T-helper 2 cell (primary cell): ENCODE results near the gene FGFBP2.

ENCODE experiments used
- DNase-seq, 5 experiments: peaks; one replicate each; pipeline versions ENCODE4 v3.0.0 to v3.0.0-alpha.2; 2012 to 2022

The FGFBP2 gene

GRCh38 chr4:15965325-15965724, 2.4 kb upstream of the FGFBP2 start:
- no peak for DNase-seq

GRCh38 chr4:15964159-15964558, 1.2 kb upstream of the FGFBP2 start:
- DNase-seq: no peak

DNA sequence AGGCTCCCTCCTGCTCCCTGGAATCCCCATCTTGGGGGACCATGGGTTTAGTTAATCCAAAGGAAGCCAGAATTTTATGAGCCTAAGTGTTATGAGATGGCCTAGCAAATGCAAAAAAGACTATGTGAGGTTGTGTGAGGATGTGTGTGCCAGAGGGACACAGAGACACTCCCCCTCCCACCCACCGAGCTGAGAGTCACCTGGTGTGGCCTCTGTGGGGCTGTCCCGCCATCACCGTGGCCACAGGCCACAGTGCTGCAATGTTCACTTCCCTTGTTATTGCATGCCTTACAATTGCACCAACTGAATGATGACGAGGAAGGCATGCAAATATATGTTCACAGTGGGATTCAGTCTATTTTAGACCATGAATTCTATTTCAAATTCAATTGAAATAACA, 601 bp upstream of the FGFBP2 start:
- DNase-seq: peak in 2 of 5 experiments; percentile 46 to 49

- DNase-seq: peak in 1 of 5 experiments; percentile 41
Measured at GRCh38 chr4:15961781-15962510, 1.0 kb downstream of the FGFBP2 start.

GRCh38 chr4:15958562-15958961, 4.4 kb downstream of the FGFBP2 start:
- DNase-seq: no peak

GRCh38 chr4:15956179-15956850, 6.7 kb downstream of the FGFBP2 start:
- peak; percentile 12 to 70 (median 56) for DNase-seq

DNA sequence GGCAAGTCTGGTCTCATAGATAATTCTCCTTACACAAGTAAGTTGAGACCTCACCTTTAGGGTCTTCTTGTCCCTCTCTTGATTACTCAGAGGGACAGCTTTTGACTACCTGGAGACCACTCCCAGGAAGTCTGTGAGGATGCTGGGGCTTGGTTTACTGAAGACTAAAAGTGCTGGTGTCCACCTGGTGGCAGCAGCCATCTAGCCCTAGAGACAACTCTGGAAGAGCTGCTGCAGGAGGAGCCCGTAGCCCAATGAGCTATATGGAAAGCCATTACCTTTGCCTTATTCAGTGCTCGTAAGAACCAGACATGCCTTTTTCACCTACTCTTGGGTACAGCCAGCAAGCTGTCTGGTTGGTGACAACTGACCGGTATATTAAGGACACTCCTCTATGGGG, 7.3 kb downstream of the FGFBP2 start:
- DNase-seq: no peak

DNA sequence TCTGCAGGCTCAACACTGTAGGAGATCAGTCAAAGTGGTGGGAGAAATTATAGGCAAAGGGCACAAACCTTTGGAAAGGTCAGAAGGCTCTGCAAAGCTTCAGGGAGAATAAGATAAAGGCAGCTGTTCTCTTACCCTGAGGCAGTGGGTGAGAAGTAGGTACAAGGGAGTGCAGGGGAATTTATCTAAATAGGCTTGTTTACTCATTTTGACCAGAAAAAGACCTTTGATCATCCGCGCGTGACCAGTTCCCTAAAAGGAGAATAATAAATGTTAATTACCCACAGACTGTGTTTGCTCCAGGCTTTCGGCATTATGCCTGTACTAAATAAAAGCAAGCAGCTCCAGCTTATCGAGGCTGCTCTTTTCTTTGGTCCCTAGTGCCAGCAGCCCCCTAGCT, 9.3 kb downstream of the FGFBP2 start:
- DNase-seq: no peak

DNA sequence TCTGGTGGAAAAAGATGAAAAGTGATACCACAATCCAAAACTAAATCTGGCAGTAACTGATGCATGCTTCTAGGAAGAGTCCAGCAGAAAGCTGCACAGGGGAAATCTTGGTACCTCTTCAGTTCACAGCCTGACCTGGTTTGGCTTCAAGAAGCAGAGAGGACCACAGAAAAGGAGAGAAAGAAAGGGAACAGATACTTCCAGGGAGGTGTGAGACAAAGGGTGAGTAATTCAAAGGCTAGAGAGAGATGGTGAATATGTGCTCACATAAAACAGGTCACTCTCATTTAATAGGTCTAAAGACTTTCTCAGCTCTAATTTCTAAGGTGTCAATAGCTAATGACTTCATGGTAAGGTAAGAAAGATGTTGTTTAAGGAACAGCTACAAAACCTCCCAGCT, 11.2 kb downstream of the FGFBP2 start:
- DNase-seq: no peak

DNA sequence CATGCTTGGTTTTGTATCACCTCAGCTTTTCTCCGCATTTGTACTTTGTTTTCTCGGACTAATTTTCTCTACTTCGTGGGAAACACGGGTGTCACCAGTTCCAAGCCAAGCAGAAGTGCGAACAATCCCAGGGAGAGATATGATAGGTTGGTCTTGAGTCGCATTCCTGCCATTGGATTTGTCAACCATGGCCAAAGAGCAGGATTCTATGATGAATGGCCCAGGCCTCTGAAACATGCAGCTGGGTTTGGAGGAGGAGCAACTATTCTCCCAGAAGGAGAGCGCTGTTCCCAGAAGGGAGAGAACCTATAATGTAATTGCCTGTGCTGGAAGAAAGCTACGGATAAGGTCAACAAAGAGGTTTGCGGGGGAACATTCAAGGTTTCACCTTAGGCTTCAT, 14.1 kb downstream of the FGFBP2 start:
- no peak for DNase-seq

DNA sequence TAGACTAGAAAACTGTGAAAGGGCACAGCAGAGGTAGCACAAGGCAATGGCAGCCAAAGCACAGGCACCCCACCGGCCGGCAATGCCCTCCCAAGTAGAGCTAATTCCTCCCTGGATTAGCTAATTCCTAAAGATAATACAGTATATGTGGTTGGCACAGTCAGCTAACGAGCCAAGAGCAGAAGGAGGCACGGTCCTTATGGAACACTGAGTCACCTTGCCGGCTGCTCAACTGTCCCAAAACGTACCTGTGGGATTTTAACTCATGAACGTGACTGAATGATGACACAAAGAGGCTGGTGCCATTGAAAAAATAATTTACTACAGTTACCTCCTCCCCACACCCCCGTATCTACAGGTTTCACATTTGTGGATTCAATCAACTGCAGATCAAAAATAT, 15.3 kb downstream of the FGFBP2 start:
- no peak for DNase-seq

GRCh38 chr4:15945516-15945915, 17.5 kb downstream of the FGFBP2 start:
- no peak for DNase-seq

- no peak for DNase-seq
Measured at GRCh38 chr4:15944895-15945294, 18.1 kb downstream of the FGFBP2 start.

GRCh38 chr4:15942283-15942682, 20.7 kb downstream of the FGFBP2 start:
- no peak for DNase-seq

DNA sequence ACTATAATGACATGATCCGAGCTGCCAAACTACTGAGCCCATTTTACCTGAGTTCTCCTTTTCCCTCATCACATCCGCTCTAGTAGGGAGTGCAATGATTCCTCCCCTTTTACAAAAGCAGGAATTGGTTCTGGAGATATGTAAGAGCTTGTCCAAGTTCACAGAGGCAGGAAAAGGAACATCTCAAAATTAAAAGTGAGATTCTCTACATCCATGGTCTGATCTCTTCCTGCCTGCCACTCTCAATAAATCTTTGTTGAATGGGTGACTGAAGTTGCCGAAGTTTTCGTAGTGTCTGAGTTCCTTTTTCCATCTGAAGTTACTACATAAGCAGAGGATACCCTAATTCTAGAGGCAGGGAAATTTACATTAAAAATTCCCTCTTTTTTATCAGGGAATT, 24.3 kb downstream of the FGFBP2 start, which contains the start of gene FGFBP1:
FGFBP1 (minus strand) TSS at position 101 of the 400 bp plus-strand sequence. CDS start 2,108 bp downstream, outside the sequence.
- DNase-seq: no peak

DNA sequence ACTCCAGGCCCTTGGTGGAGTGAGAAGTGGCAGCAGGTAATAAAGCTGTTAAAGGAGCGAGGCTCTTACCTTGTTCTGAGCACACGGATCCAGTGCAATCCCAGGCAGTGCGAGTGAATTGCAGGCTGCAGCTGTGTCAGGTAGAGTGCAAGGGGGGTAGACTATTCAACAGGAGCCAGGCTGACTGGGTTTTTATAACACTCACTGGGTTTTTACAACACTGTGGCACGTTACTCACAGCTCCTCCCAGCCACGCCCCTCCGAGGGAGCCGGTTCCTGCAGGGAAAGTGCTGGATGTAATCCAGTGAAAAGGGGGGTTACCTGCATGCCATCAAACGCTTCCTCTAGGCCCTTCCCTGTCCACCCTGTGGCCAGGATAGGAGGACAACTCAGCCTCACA, 24.8 kb downstream of the FGFBP2 start:
- no peak for DNase-seq

GRCh38 chr4:15936495-15936894, 26.5 kb downstream of the FGFBP2 start:
- no peak for DNase-seq

DNA sequence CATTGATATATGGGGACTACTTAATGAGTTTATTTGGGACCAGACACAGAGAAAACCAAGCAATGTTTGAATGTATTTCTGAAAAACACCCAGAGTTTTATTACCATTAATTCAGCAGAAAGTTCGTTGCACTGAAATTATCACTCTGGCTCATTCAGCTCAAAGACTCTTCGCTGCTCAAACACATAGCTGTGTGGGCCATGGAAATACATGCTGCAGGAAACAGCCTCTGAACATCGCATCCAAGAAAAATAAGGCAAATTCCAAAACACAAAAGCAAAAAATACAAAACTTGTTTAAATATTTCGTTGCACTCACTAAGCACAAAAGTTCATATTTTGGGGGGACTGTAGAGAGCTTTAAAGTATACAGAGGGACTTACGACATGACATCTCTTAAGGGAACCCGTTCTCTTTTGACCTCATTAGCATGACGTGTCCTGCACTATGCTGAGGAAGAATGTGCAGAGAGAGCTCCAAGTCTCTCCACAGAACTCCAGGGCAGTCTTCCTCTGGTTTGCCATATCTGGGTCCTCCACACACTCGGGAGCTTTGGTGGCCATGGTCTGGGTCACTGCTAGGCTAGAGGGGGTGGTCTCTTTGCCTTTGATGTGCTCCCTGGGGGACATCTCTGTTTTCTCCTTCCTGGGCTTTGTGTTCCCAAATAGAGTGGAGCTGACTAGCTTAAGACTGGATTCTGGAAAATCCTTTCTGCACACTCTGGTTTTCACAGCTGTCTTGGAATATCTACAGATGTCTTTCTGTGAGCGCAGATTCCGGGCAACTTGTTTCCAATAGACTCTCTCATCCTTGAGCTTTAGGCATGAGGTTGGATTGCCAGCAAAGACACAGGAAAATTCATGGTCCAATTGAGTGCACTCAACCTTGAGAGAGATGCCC, 27.2 kb downstream of the FGFBP2 start:
- no peak for DNase-seq

GRCh38 chr4:15934259-15934658, 28.7 kb downstream of the FGFBP2 start:
- DNase-seq: no peak

- DNase-seq: no peak
Measured at GRCh38 chr4:15931451-15932210, 31.3 kb downstream of the FGFBP2 start.

- no peak for DNase-seq
Measured at GRCh38 chr4:15930314-15930713, 32.7 kb downstream of the FGFBP2 start.

DNA sequence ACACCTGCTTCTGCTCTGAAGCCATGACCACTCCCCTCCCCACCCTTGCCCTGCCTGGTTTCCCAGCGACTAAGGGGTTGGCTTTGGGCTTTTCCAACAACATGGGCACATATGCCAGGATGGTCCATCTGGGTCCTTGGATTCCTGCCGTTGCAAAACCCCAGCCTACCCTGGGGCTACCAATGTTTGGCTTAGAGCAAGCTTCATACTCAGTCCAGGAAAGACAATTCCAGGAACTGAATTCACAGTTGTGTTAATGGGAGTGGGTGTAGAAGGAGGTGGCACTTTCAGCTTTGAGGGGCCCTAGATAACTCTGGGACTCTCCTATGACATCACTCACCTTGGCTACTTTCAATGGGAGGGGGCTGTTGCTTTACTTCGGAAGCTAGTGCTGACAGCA, 33.4 kb downstream of the FGFBP2 start:
- DNase-seq: no peak

DNA sequence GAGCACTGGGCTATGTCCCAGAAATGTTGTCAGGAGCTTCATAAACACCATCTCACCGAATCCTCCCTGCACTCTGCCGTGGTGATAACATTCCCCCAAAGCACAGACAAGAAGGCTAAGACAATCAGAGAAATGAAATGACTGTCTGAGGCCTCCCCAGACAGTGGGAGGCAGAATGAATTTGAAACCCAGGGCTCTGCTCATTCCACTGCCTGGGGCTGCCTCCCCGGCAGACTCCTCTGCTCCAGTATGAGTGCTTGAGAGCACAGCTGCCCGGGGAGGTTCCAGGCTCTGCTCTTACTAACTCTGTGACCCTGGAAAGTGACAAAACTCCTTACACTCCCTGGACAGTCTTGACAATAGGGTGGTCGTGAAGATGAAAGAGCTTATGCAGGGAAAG, 34.1 kb downstream of the FGFBP2 start:
- no peak for DNase-seq
